ENCODE results near the gene TBC1D8.
A peak's percentile ranks its signal among the peaks of the same experiment; 100 is the strongest.

The TBC1D8 gene

DNA sequence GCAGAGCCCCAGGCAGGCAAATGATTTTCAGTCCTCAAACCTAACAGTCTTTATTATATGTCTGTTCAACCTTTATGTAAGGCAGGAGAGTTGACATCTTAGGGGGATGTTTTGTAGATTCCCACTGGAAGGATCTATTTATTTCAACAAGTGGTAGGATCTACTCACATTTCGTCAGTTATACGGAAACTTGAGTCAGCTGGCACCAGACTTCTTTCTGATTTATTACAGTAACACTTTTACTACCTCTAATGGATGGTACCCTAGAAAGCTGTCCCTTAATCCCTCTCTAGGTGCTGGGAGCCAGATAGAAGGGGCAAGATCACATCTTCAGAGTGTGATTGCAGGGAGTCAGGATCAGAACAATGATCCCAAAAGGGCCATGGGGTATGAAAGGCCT lies 151.2 kb downstream of the TBC1D8 start:
- DNase-seq (ENCODE audit: low read depth in 2 of 2): no peak

GRCh38 chr2:100998235-100998573 lies 153.0 kb downstream of the TBC1D8 start:
- no peak for DNase-seq (ENCODE audit: low read depth in 2 of 2)

GRCh38 chr2:100997509-100998234 lies 153.5 kb downstream of the TBC1D8 start:
- no peak for DNase-seq (ENCODE audit: low read depth in 2 of 2)

- no peak for DNase-seq (ENCODE audit: low read depth in 2 of 2)
Observed at GRCh38 chr2:100995309-100996075, 155.7 kb downstream of the TBC1D8 start.

- no peak for DNase-seq (ENCODE audit: low read depth in 2 of 2)
Observed at GRCh38 chr2:100993294-100993693, 157.9 kb downstream of the TBC1D8 start.

DNA sequence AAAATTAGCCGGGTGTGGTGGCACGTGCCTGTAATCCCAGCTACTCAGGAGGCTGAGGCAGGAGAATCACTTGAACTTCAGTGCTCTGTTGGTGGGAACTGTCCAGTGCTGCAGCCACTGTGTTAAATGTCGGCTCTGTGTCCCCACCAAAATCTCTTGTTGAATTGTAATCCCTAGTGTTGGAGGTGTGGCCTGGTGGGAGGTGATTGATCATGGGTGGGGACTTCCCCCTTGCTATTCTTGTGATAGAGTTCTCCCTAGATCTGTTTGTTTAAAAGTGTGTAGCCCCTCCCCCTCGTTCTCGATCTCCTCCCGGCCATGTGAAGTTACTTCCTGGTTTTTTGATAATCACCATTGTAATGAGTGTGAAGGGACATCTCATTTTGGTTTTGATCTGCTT lies 158.9 kb downstream of the TBC1D8 start:
- DNase-seq (ENCODE audit: low read depth in 2 of 2): no peak

DNA sequence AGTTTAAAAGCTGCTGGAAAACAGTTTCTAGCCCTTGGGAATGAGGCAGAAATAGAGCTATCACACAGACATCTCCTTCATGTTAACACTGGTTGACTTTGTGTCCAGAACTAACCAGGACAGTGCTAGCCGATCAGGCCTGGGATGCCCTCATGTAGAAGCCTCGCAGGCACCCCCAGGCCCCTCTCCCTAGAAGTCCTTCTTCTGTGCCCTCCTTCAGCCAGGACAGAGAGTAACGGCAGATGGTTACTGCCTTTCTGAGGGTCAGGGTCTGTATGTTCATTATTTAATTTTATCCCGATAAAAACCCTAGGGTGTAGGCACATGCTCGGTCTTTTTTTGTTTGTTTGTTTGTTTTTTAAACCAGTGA lies 159.8 kb downstream of the TBC1D8 start:
- DNase-seq (ENCODE audit: low read depth in 2 of 2): no peak

DNA sequence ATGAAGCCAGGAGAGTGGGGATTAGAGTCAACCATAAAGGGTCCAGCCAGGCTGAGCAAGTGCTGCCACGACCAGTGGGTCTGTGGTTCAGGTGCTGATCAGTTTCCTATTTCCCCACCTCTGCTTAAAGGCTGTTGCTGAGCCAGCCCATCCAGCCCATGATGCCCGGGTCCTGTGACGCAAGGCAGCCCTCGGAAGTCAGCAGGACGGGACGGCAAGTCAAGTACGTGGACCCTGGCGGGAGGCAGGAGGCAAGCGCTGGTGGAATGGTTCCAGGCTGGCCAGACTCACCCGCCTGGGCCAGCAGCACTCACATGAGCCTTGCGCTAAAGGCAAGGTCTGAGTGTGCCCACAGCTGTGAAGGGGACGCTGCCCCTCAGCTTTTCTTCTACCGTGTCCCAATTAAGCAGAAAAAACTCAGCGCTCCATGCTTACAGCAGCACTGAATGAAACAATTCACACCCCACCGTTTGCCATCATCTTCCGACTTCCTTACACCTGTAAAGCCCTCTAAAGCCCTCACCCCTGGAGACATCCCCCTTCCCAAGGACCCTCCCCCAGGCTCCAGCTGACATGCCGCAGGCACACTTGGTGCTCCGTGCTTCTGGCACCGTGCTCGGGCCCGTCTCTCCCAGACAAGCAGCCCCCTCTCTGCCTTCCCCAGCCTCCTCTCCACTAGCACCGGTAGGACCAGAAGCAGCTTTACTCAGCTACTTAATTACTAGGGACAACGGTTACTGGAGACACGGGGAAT lies 160.4 kb downstream of the TBC1D8 start:
- no peak for DNase-seq (ENCODE audit: low read depth in 2 of 2)

- no peak for DNase-seq (ENCODE audit: low read depth in 2 of 2)
Observed at GRCh38 chr2:100990166-100990565, 161.0 kb downstream of the TBC1D8 start.

DNA sequence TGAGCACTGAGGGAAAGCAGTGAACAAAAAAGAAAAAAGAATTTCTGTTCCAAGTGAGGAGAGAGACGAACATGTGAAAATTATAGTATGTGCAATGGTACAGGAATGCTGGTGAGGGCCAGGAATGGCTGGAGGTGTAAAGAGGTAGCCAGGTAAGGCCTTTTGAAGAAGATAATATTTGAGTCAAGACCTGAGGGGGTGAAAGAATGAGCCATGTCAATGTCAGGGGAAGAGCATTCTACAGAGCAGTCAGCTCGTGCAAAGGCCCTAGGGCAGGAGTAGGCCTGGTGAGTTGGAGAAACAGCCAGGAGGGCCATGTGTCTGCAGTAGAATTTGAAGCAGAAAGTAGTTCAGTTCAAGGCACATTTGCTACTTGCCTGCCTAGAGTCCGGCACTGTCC lies 161.5 kb downstream of the TBC1D8 start:
- no peak for DNase-seq (ENCODE audit: low read depth in 2 of 2)

DNA sequence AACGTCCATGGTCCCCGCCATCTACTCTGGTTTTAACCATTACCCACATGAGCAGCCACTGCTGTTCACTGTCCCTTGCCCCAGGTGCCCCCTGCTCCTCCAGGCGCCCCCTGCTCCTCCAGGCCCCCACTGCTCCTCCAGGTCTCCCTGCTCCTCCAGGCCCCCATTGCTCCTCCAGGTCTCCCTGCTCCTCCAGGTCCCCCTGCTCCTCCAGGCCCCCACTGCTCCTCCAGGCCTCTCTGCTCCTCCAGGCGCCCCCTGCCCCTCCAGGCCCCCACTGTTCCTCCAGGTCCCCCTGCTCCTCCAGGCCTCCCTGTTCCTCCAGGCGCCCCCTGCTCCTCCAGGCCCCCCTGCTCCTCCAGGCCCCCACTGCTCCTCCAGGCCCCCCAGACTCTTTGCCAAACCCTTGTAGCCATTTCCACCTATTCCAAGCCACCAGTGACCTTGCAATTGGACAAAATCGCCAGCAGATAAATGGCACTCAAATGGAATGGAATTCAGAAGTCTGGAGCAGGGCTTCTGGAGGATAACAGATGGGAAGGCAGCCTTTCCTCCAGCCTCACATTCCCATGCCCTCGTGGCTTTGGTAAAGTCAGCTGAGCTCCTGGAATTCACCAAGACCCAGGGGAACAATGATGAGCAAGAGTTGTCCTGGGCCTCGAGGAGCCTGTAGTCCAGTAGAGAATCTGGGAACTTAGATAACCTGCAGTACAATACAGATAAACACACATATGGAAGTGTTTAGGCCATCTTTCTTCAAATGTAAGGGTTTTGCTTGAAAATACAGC lies 162.4 kb downstream of the TBC1D8 start:
- no peak for DNase-seq (ENCODE audit: low read depth in 2 of 2)

DNA sequence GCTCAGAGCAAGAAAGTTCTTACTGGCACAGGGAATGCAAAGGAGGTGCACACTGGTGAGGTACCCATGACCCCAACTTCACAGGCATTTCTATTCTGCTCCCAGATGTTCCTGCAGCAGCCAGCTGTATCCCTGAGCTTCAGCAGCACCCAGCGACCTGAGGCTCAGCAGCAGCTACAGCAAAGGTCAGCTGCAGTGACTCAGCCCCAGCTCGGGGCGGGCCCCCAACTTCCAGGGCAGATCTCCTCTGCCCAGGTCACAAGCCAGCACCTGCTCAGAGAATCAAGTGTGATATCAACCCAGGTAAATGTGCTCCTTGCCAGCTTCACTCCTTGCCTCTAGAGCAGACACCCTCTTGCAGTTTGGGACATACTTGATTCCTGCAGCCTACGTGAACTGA lies 163.2 kb downstream of the TBC1D8 start:
- no peak for DNase-seq (ENCODE audit: low read depth in 2 of 2)

- no peak for DNase-seq (ENCODE audit: low read depth in 2 of 2)
Observed at GRCh38 chr2:100987536-100987935, 163.6 kb downstream of the TBC1D8 start.

GRCh38 chr2:100986157-100986556 lies 165.0 kb downstream of the TBC1D8 start:
- DNase-seq (ENCODE audit: low read depth in 2 of 2): no peak

- DNase-seq (ENCODE audit: low read depth in 2 of 2): peak; percentile 40 to 65
Observed at GRCh38 chr2:100984892-100985307, 166.3 kb downstream of the TBC1D8 start.

GRCh38 chr2:100983684-100984310 lies 167.4 kb downstream of the TBC1D8 start:
- DNase-seq (ENCODE audit: low read depth in 2 of 2): no peak

DNA sequence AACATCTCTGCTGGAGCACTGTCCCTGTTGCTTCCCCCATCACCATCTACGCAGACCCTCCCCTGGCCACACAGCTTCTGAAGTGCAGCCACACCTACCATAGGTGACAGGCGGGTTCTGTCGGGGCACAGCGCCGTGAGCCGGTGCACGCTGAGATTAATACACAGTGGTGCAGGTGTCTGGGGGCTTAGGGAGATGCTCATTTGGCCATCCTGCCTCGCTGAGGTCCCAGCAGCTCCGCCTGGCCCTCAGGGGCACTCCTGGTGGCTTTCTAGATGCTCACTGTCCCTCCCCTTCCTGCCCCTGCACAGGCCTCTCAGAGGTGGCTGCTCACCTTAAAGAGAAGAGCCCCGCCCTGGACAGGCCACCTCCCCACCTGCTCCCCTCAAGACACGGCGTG lies 168.0 kb downstream of the TBC1D8 start:
- no peak for DNase-seq (ENCODE audit: low read depth in 2 of 2)

DNA sequence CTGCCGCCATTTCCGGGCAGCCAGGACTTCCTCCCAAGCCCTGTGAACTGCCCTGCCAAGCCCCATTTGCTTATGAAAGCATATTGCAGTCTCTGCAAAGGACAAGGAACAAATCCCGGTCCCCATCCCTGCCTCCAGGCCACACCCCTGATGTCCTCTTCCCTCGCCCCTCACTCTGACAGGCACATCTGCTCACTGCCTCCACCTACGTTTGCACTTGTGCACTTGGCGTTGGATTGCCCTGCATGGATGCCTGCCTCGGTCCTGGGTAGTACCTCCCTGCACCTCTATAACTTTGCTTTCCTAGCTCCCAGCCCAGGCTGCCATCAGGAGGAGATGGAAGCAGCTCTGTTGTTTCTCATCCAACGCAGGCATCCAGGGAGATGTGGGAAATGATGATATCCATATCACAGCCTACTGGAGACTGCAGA lies 168.7 kb downstream of the TBC1D8 start:
- DNase-seq (ENCODE audit: low read depth in 2 of 2): no peak

GRCh38 chr2:100981011-100981410 lies 170.2 kb downstream of the TBC1D8 start:
- no peak for DNase-seq (ENCODE audit: low read depth in 2 of 2)

- DNase-seq (ENCODE audit: low read depth in 2 of 2): no peak
Observed at GRCh38 chr2:100980046-100980445, 171.1 kb downstream of the TBC1D8 start.

DNA sequence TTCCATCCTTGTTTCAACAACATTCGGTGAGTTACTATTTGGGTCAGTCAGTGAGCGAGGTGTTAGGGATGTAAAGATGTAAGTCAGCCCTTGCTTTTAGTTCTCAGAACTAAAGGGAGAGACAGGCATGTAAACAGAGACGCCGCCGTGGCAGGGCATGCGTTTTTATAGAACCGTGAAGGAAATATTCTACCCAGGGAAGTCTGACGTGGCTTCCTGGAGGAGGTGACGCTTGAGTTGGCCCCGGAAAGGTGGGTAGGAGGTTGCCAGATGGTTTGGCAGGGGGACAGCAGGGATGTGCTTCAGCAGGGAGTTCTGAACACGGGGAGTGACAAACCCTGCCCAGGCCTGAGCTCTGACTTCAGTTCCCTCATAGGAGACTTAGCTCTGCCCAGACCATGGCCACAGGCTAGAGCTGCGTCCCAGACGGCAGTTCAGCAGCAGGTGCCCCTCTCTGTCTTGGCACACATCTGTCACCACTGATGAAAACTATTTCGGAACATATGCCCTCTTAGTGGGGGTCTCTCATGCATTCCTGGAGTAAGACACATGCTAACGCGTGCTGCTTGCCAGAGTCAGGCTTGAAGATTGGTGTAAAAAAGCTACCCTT lies 172.5 kb downstream of the TBC1D8 start:
- no peak for DNase-seq (ENCODE audit: low read depth in 2 of 2)
